Measurements from ENCODE around the gene SLC22A15.

- TF ChIP-seq PPARA (CRISPR knock-in tag; IDR thresholded peaks at IDR 0.05; ENCODE audit: borderline replicate concordance) = no peak
- no peak for TF ChIP-seq POU6F1 (CRISPR knock-in tag; IDR thresholded peaks at IDR 0.05; ENCODE audit: borderline replicate concordance, low read depth)
- TF ChIP-seq GLIS3 (CRISPR knock-in tag; IDR thresholded peaks at IDR 0.05) = no peak
Observed at GRCh38 chr1:116062201-116062600, 85.9 kb downstream of the SLC22A15 start.
